ENCODE measurements around the gene CT47A1.
"Not testable (repeated sequence)": the region's sequence is repeated elsewhere in the genome, so short reads cannot be mapped to it uniquely, and the experiment has no call there.

The CT47A1 gene

DNA sequence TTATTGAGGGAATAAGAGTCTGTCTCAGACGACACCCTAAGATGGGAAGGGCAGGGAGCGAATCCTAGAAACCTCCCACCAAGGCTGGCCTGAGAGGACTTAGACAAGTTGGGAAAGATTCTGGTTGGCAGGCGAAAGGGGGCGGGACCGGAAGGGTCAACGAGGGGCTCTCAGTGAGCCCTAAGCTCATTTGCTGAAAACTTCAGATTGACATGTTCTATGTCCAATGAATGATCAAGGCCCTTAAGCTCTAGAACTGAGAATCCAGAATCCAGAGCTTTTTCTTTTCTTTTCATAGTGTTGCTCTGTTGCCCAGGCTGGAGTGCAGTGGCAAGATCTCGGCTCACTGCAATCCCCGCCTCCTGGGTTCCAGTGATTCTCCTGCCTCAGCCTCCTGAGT is at the start of gene CT47A1:
Gene CT47A1 (minus strand): TSS at position 101 of the 400 bp plus-strand sequence. CDS start 231 bp downstream, outside the sequence.
- not testable (repeated sequence) for H4K20me1 ChIP-seq (ENCODE audit: low read depth, low read length); H3K4me3 ChIP-seq (ENCODE audit: insufficient read depth, low read length, poor library complexity, severe bottlenecking); H3K9ac ChIP-seq (ENCODE audit: low read length); H3K27ac ChIP-seq (ENCODE audit: low read depth, low read length); H3K36me3 ChIP-seq (ENCODE audit: low read length); H3K4me2 ChIP-seq (ENCODE audit: low read depth, low read length, poor library complexity, severe bottlenecking); H3K79me2 ChIP-seq (ENCODE audit: insufficient read depth, low read length); H2AFZ ChIP-seq (ENCODE audit: low read depth, low read length, severe bottlenecking); H3F3A ChIP-seq (ENCODE audit: insufficient read depth); H3K9me2 ChIP-seq (replicated peaks; ENCODE audit: insufficient read depth, low read length); H3K9me3 ChIP-seq (ENCODE audit: insufficient read depth, low read length); H3K27me3 ChIP-seq (ENCODE audit: low read length)

DNA sequence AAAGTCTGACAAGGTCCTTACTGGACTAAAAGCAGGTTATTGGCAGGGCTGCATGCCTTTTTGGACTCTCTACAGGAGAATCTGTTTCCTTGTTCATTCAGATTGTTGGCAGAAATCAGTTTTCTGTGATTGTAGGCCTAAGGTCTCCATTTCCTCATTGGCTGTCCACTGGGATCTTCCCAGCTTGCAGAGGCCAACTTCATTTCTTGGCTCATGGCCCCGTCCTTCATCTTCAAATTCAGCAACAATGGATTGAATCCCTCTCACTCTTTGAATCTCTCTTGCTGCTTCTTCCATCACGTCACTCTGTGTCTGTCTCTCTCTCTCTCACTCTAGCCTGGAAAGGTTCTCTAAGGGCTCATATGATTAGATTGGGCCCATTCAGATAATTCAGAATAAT is 47.0 kb upstream of the CT47A1 start:
- Histone ChIP-seq H4K20me1 (ENCODE audit: low read depth, low read length) (no peaks in the 10 kb centered on the region), H3K9me3 (ENCODE audit: insufficient read depth, low read length) (no peaks in the 10 kb centered on the region), H3K27ac (ENCODE audit: low read depth, low read length) (no peak overlapping the region), H2AFZ (ENCODE audit: low read depth, low read length, severe bottlenecking) (no peak overlapping the region), H3K4me3 (ENCODE audit: insufficient read depth, low read length, poor library complexity, severe bottlenecking) (no peak overlapping the region), H3K9ac (ENCODE audit: low read length) (no peak overlapping the region), H3K79me2 (ENCODE audit: insufficient read depth, low read length) (no peaks in the 10 kb centered on the region), H3F3A (ENCODE audit: insufficient read depth) (no peaks in the 10 kb centered on the region), H3K4me2 (ENCODE audit: low read depth, low read length, poor library complexity, severe bottlenecking) (no peak overlapping the region), H3K9me2 (replicated peaks; ENCODE audit: insufficient read depth, low read length) (no peaks in the 10 kb centered on the region), H3K27me3 (ENCODE audit: low read length) (no peaks in the 10 kb centered on the region), H3K36me3 (ENCODE audit: low read length) (no peaks in the 10 kb centered on the region)
- TF ChIP-seq EZH2phosphoT487 (conservative IDR thresholded peaks at IDR 0.05; ENCODE audit: low read length) = no peak
- TF ChIP-seq, protein P1, sequence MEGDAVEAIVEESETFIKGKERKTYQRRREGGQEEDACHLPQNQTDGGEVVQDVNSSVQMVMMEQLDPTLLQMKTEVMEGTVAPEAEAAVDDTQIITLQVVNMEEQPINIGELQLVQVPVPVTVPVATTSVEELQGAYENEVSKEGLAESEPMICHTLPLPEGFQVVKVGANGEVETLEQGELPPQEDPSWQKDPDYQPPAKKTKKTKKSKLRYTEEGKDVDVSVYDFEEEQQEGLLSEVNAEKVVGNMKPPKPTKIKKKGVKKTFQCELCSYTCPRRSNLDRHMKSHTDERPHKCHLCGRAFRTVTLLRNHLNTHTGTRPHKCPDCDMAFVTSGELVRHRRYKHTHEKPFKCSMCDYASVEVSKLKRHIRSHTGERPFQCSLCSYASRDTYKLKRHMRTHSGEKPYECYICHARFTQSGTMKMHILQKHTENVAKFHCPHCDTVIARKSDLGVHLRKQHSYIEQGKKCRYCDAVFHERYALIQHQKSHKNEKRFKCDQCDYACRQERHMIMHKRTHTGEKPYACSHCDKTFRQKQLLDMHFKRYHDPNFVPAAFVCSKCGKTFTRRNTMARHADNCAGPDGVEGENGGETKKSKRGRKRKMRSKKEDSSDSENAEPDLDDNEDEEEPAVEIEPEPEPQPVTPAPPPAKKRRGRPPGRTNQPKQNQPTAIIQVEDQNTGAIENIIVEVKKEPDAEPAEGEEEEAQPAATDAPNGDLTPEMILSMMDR (IDR thresholded peaks at IDR 0.05; ENCODE audit: insufficient read depth, low read length, poor library complexity, severe bottlenecking) = no peak

DNA sequence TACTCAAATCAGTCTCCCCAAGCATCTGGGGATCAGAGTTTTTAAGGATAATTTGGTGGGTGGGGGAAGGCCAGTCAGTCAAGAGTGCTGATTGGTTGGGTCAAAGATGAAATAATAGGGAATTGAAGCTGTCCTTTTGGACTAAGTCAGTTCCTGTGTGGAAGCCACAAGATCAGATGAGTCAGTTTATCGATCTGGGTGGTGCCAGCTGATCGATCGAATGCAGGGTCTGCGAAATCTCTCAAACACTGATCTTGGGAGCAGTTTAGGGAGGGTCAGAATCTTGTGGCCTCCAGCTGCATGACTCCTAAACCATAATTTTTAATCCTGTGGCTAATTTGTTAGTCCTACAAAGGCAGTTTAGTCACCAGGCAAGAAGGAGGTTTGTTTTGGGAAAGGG is 44.5 kb upstream of the CT47A1 start:
- H3K4me3 ChIP-seq (ENCODE audit: insufficient read depth, low read length, poor library complexity, severe bottlenecking) = no peak overlapping the region
- no peak overlapping the region for H3K4me2 ChIP-seq (ENCODE audit: low read depth, low read length, poor library complexity, severe bottlenecking)
- no peaks in the 10 kb centered on the region for H3K79me2 ChIP-seq (ENCODE audit: insufficient read depth, low read length)
- H3K9me3 ChIP-seq (ENCODE audit: insufficient read depth, low read length) = no peaks in the 10 kb centered on the region
- H3F3A ChIP-seq (ENCODE audit: insufficient read depth) = no peaks in the 10 kb centered on the region
- TF ChIP-seq, protein P1 (IDR thresholded peaks at IDR 0.05; ENCODE audit: insufficient read depth, low read length, poor library complexity, severe bottlenecking) = no peak
- TF ChIP-seq EZH2phosphoT487 (conservative IDR thresholded peaks at IDR 0.05; ENCODE audit: low read length) = no peak
- H3K9me2 ChIP-seq (replicated peaks; ENCODE audit: insufficient read depth, low read length) = no peaks in the 10 kb centered on the region
- H2AFZ ChIP-seq (ENCODE audit: low read depth, low read length, severe bottlenecking) = no peak overlapping the region
- H3K27me3 ChIP-seq (ENCODE audit: low read length) = no peaks in the 10 kb centered on the region
- H3K36me3 ChIP-seq (ENCODE audit: low read length) = no peaks in the 10 kb centered on the region
- no peak overlapping the region for H3K27ac ChIP-seq (ENCODE audit: low read depth, low read length)
- H4K20me1 ChIP-seq (ENCODE audit: low read depth, low read length) = no peaks in the 10 kb centered on the region
- H3K9ac ChIP-seq (ENCODE audit: low read length) = no peak overlapping the region

DNA sequence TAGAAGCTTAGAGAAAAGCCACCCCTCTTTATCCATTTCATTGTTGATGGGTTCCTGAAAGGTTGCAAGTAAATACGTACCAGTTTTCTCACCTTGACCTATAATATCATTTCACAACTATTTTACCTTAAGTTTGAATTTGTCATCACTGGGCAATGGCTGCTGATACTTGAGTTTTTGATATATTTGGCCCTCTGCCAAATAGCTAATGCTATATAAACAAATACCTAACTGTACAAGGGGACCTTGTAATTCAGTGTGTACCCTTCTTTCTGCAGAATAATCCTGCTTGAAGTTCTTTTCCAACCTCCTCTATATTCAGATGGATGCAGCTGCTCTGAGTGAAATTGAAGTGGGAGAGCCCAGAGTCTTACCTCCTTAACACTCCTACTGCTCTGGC is 42.9 kb upstream of the CT47A1 start:
- H3K79me2 ChIP-seq (ENCODE audit: insufficient read depth, low read length) = no peaks in the 10 kb centered on the region
- no peak overlapping the region for H2AFZ ChIP-seq (ENCODE audit: low read depth, low read length, severe bottlenecking)
- no peak overlapping the region for H3K27ac ChIP-seq (ENCODE audit: low read depth, low read length)
- TF ChIP-seq, protein P1 (IDR thresholded peaks at IDR 0.05; ENCODE audit: insufficient read depth, low read length, poor library complexity, severe bottlenecking) = no peak
- TF ChIP-seq EZH2phosphoT487 (conservative IDR thresholded peaks at IDR 0.05; ENCODE audit: low read length) = no peak
- H3K9me2 ChIP-seq (replicated peaks; ENCODE audit: insufficient read depth, low read length) = no peaks in the 10 kb centered on the region
- no peaks in the 10 kb centered on the region for H3K27me3 ChIP-seq (ENCODE audit: low read length)
- H4K20me1 ChIP-seq (ENCODE audit: low read depth, low read length) = no peaks in the 10 kb centered on the region
- no peaks in the 10 kb centered on the region for H3F3A ChIP-seq (ENCODE audit: insufficient read depth)
- H3K9ac ChIP-seq (ENCODE audit: low read length) = no peak overlapping the region
- H3K4me2 ChIP-seq (ENCODE audit: low read depth, low read length, poor library complexity, severe bottlenecking) = no peak overlapping the region
- no peaks in the 10 kb centered on the region for H3K36me3 ChIP-seq (ENCODE audit: low read length)
- no peak overlapping the region for H3K4me3 ChIP-seq (ENCODE audit: insufficient read depth, low read length, poor library complexity, severe bottlenecking)
- no peaks in the 10 kb centered on the region for H3K9me3 ChIP-seq (ENCODE audit: insufficient read depth, low read length)

Data from SU-DHL-6 (cell line).